ENCODE results near the gene TOR4A. TPM values are rescaled to one million over a fixed set of nuclear protein-coding genes. Genes with fewer than 3 reads are reported as not detected.
"Not testable (repeated sequence)": the region's sequence is repeated elsewhere in the genome, so short reads cannot be mapped to it uniquely, and the experiment has no call there.

Gene TOR4A
- total RNA-seq, 1 donor from 2014 or later, result 42.1 TPM

DNA sequence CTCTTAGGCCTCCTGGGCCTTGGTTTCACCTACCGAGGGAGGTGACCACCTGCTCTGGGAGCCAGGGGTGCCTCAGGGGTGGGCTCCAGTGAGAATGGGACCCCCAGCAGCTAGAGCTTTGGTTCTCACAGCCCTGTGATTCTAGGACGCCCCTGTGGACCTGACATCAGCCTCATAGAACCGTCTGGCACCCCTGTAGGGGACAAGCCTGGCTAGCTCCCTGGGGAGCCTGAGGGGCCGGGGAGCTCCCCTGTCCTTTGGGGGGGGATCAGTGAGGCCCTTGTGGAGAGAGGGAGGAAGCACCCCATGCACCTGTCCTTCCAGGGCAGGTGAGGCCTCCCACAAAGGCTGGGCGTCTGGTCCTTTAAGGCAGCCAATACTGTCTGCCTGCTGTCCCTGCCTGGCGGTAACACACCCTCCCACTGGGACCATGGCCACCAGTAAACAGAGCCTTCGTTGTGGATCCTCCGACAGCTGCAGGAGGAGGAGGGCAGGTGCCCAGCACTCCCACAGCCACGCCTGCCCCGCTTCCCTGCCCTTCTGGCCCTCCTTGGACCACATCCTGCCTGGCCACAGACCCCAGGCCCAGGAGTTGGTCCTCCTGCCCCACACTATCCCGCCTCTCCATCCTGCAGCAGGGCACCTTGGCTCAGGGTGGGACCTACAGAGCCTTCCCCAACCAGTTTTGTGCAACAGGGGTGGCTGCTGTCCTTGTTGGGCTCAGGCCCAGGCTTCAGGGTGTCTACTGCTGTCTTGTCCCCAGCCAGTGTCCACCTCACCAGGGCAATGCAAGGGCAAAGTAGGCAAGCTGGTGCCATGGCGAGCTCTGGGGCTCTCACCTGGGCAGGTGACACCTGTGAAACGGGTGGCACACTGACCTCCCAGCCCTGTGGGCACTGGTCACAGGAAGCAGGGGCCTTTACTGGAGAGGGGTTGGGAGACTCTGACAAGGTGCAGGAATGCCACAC, 39.5 kb upstream of the TOR4A start:
- DNase-seq (ENCODE audit: low read depth), result no peak

GRCh38 chr9:137239541-137240200, 37.9 kb upstream of the TOR4A start:
- DNase-seq (ENCODE audit: low read depth), result peak; percentile 27

GRCh38 chr9:137240318-137240840, 37.1 kb upstream of the TOR4A start:
- peak; percentile 31 for DNase-seq (ENCODE audit: low read depth)

DNA sequence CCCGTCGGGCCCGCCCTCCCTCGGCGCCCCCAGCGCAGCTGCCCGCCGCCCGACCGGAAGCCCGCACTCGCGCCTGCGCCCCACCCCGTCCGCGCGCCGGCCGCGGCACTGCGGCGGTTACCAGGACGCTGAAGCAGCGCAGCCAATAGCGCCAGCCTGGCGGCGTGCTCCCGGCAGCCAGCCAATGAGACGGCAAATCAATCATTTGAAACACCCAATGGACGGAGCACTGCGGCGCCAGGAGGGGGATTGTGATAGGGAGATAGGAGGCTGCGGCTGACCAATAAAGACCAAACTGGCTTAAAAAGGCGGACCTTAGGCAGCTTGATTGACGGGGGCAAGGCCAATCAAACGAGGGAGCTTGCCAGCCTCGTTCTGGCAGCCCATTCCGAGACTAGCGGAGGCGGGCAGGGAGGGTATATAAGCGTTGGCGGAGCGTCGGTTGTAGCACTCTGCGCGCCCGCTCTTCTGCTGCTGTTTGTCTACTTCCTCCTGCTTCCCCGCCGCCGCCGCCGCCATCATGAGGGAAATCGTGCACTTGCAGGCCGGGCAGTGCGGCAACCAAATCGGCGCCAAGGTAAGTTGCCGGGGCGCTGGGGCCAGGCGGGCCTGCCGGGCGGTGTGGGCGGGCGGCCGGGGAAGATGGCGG, 36.6 kb upstream of the TOR4A start, which contains the start of gene TUBB4B:
Gene TUBB4B, plus strand, starts transcription at position 447 of the 649 bp plus-strand sequence. Its CDS starts 74 bp downstream, at position 521.
- peak; percentile 99 for DNase-seq (ENCODE audit: low read depth)

- no peak for DNase-seq (ENCODE audit: low read depth)
Measured at GRCh38 chr9:137241490-137242268, 35.8 kb upstream of the TOR4A start.

- no peak for DNase-seq (ENCODE audit: low read depth)
Measured at GRCh38 chr9:137242269-137243203, 35.0 kb upstream of the TOR4A start.

- DNase-seq (ENCODE audit: low read depth), result not testable (repeated sequence)
Measured at GRCh38 chr9:137243266-137243625, 34.3 kb upstream of the TOR4A start.

GRCh38 chr9:137243626-137244485, 33.7 kb upstream of the TOR4A start:
- DNase-seq (ENCODE audit: low read depth), result no peak

DNA sequence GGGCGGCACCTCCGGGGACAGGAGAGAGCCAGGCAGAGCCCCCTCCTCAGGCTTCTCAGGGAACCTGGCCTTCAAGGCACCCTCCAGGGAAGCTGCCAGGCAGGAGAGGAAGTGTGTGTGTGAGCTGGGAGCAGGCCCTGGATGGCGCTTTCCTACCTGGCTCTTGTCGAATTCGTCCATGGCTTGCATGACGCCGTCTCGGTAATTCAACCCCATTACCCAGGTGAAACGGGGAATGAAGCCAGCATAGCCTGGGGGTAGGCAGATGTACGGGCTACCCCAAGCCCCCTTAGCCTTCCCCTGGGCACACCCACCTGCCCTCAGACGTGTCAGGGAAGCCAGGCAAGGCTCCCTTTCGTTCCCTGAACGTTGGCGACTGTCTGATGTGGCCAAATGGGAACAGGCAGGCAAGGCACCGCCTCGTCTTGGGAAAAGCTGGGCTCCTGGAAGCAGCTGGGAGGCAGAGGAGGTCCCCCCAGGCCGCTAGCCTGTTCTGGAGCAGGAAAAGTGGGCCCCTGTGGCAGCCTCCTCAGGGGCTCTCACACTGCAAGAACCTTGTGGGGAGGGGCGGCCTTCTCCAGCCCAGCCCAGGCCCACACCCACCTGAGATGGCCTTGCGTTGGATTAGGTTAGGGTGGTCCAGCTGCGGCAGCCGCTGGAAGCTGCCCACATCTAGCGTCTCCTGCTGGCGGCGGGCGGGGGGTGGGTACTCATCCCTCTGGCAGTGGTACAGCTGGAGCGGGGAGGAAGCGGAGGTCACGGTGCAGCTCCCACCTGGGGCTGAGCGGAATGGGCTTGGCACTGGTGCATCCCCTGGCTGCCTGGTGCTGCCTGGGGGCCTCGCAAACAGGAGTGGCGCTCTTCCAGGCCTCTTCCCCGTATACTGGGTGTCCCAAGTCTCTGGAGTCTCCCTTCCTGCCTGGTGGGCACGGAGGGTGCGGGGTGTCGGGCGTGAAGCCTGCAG, 32.8 kb upstream of the TOR4A start:
- no peak for DNase-seq (ENCODE audit: low read depth)

DNA sequence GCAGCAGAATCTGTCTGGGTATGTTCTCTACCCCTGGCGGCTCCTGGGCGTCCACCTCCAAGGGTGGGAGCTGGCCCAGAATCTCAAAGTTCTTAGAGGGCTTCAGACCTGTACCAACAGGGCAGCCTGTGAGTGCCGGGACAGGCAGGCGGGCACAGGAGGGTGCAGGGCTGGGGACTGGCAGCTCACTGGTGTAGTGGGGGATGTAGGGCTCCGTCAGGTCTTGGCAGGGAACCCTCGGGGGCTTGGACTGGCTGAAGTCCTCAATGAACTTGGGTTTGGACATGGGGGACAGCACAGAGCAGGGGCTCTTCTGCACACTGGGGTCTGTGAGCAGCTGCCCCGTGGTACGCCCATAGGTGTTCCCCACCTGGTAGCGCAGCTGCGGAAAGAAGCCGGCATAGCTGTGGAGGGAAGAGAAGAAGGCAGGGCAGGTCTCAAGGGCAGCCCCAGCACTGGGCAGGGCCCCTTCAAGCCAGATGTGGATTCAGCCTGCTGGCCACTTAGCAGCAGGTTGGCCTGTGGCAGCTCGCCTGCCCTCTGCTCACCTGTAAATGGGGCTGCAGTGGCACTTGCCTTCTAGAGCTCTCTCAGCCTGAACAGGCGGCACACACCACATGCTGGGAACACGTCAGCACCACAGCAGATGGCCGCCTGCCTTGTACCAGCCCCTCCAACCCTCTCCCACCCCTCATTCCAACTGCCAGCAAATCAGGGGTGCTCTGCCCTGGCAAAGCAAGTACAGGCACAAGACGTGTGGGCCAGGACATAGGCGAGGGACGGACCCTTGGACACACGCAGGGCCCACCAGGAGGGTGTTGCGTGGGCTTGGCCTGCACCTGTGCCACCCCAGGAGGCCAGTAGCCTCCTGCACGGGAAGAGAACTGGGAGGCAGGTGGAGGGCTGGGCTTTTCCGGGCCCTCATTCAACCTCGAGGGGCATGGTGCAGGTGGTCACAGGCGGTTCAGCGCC, 31.8 kb upstream of the TOR4A start:
- DNase-seq (ENCODE audit: low read depth), result no peak

DNA sequence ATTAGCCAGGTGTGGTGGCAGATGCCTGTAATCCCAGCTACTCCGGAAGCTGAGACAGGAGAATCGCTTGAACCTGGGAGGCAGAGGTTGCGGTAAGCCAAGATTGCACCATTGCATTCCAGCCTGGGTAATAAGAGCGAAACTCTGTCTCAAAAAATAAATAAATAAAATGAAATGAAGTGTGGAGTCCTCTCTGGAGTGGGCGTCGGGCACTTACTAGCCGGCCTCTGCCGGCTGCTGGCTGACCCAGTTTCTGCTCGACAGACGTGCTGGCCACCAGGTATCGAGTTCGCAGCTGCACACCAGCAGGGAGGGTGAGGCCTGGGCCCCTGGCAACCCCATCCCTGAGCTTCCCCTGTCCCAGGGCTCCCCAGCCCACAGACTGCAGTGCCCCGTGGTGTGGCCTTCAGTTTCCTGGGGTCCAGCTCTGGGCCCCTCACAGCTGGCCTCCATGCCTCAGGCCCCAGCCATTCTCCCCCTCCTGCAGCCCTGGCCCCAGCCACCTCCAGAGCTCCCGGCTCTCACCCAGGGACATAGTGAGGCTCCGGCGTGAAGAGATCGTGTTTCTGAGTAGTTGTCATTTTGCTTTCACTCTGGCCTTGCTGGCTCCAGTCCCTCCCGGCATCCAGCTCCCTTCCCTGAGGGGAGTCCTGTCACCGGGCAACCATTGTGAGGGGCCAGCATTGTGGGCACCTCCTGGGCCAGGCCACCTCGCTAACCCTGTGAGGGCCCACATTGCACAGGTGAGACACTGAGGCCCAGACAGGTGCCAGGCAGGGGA, 30.2 kb upstream of the TOR4A start:
- DNase-seq (ENCODE audit: low read depth), result peak; percentile 77

DNA sequence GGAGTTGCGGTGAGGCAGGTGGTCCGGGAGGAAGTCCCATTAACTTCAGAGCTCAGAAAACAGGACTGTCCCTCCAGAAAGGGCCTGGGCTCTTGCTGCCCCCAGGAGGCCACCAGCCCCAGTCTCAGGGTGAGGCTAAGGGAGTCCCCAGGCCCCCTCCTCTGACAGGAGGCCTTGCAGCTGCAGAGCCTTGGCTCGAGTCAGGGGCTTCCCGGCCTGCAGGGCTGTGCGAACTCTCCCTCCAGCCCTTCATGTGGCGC, 29.7 kb upstream of the TOR4A start:
- DNase-seq (ENCODE audit: low read depth), result no peak

GRCh38 chr9:137250329-137251193, 27.0 kb upstream of the TOR4A start:
- DNase-seq (ENCODE audit: low read depth), result no peak

- DNase-seq (ENCODE audit: low read depth), result no peak
Measured at GRCh38 chr9:137251194-137251461, 26.4 kb upstream of the TOR4A start, which contains the start of gene STPG3. STPG3 (plus strand) TSS chr9:137251286; CDS start chr9:137251287, 1 bp downstream.

DNA sequence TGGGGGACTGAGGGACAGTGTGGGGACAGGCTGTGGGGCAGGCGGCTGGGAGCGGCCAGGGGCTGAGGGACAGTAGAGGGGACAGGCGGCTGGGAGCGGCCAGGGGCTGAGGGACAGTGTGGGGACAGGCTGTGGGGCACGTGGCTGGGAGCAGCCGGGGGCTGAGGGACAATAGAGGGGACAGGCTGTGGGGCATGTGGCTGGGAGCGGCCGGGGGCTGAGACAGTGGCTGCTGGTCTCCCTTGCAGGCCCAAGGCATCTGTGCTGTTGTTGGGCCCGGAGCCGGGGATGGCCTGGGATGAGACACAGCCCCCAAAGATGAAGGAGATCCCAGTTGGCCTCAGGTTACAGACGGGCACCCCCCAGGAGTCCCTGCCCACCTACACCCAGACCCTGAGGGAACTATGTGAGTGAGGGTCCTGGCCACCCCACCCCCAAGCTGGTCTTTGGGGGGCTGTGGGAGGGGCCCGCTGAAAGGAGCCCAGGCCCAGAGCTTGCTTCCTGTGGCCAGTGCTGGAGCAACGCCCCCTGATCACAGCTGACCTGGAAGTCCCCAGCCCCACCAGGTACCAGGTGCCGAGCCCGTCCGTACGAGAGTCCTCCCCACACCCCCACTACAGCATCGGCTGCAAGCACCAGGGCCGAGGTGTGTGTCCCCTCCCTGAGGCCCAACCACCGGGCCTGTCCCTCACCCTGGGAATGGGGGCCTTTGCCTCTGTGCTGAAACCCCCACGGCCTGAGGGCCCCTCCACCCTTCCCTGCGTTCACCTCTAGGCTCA, 25.8 kb upstream of the TOR4A start:
- no peak for DNase-seq (ENCODE audit: low read depth)

Data from renal cortical epithelial cell (primary cell).